Measurements from ENCODE around the gene ABCC6. TPM values are rescaled to one million over a fixed set of nuclear protein-coding genes. Genes with fewer than 3 reads are reported as not detected.

ABCC6 gene
- total RNA-seq, 2 experiments from 2014 or later = not detected

GRCh38 chr16:16116841-16117240 is 106.5 kb downstream of the ABCC6 start:
- Histone ChIP-seq H3K4me3 (ENCODE audit: low read depth, low read length, poor library complexity, severe bottlenecking) (no peak overlapping the region), H4K20me1 (ENCODE audit: insufficient read depth, low read length) (no peaks in the 10 kb centered on the region), H3K9me2 (ENCODE audit: insufficient read depth, low read length) (no peaks in the 10 kb centered on the region), H3K4me2 (ENCODE audit: low read length) (no peak overlapping the region), H3K79me2 (ENCODE audit: insufficient read depth, low read depth, low read length) (no peaks in the 10 kb centered on the region), H3K36me3 (ENCODE audit: insufficient read depth, low read length) (peaks cover 100% of the 10 kb centered on the region), H3K4me1 (ENCODE audit: insufficient read depth, low read length, poor library complexity, severe bottlenecking) (peaks cover 6% of the 10 kb centered on the region), H3K27ac (ENCODE audit: low read depth, low read length, poor library complexity, severe bottlenecking) (no peak overlapping the region), H3K9me3 (ENCODE audit: low read length) (peaks cover 26% of the 10 kb centered on the region), H2AFZ (ENCODE audit: low read length) (no peak overlapping the region)
- intact Hi-C loops (cut with micrococcal nuclease; ENCODE audit: unreplicated experiment) = no loop called here
- no peak for TF ChIP-seq CTCF (conservative IDR thresholded peaks at IDR 0.05; ENCODE audit: low read length)
- TF ChIP-seq EZH2phosphoT487 (IDR thresholded peaks at IDR 0.05; ENCODE audit: borderline replicate concordance, low read depth, low read length) = no peak
- no peak for DNase-seq (ENCODE audit: low spot score)
- CTCF ChIA-PET (ENCODE audit: unreplicated experiment) = no interaction called here
- POLR2A ChIA-PET = no interaction called here
- no TSS peak for BruUV-seq (replicated peaks)

- H3K4me3 ChIP-seq (ENCODE audit: low read depth, low read length, poor library complexity, severe bottlenecking) = no peak overlapping the region
- peaks cover 100% of the 10 kb centered on the region for H3K36me3 ChIP-seq (ENCODE audit: insufficient read depth, low read length)
- intact Hi-C loops (cut with micrococcal nuclease; ENCODE audit: unreplicated experiment) = no loop called here
- ChIA-PET CTCF (ENCODE audit: unreplicated experiment) (no interaction called here), POLR2A (interaction anchor here (0.5 kb wide), 1 partner anchor 342 kb away, joined by 3 read pairs; no protein-coding TSS in a partner anchor)
- H3K4me1 ChIP-seq (ENCODE audit: insufficient read depth, low read length, poor library complexity, severe bottlenecking) = peaks cover 9% of the 10 kb centered on the region
- no peaks in the 10 kb centered on the region for H3K9me2 ChIP-seq (ENCODE audit: insufficient read depth, low read length)
- H3K27ac ChIP-seq (ENCODE audit: low read depth, low read length, poor library complexity, severe bottlenecking) = no peak overlapping the region
- no TSS peak for BruUV-seq (replicated peaks)
- H3K9me3 ChIP-seq (ENCODE audit: low read length) = peaks cover 17% of the 10 kb centered on the region
- TF ChIP-seq EZH2phosphoT487 (IDR thresholded peaks at IDR 0.05; ENCODE audit: borderline replicate concordance, low read depth, low read length) = no peak
- no peak for TF ChIP-seq CTCF (conservative IDR thresholded peaks at IDR 0.05; ENCODE audit: low read length)
- H4K20me1 ChIP-seq (ENCODE audit: insufficient read depth, low read length) = no peaks in the 10 kb centered on the region
- DNase-seq (ENCODE audit: low spot score) = no peak
- H2AFZ ChIP-seq (ENCODE audit: low read length) = no peak overlapping the region
- peaks cover under 1% of the 10 kb centered on the region; the same call in 1 of the 2 replicates for H3K79me2 ChIP-seq (ENCODE audit: insufficient read depth, low read depth, low read length)
- H3K4me2 ChIP-seq (ENCODE audit: low read length) = no peak overlapping the region
Measured at GRCh38 chr16:16113076-16113475, 110.2 kb downstream of the ABCC6 start.

- peaks cover 11% of the 10 kb centered on the region for H3K9me3 ChIP-seq (ENCODE audit: low read length)
- no peak overlapping the region for H3K4me2 ChIP-seq (ENCODE audit: low read length)
- peaks cover 14% of the 10 kb centered on the region for H3K4me1 ChIP-seq (ENCODE audit: insufficient read depth, low read length, poor library complexity, severe bottlenecking)
- ChIA-PET POLR2A (interaction anchor here (0.5 kb wide), 1 partner anchor 342 kb away, joined by 3 read pairs; no protein-coding TSS in a partner anchor), CTCF (ENCODE audit: unreplicated experiment) (no interaction called here)
- no peaks in the 10 kb centered on the region for H4K20me1 ChIP-seq (ENCODE audit: insufficient read depth, low read length)
- BruUV-seq (replicated peaks) = no TSS peak
- TF ChIP-seq CTCF (conservative IDR thresholded peaks at IDR 0.05; ENCODE audit: low read length) (no peak), EZH2phosphoT487 (IDR thresholded peaks at IDR 0.05; ENCODE audit: borderline replicate concordance, low read depth, low read length) (no peak)
- no peak overlapping the region for H3K27ac ChIP-seq (ENCODE audit: low read depth, low read length, poor library complexity, severe bottlenecking)
- peaks cover 6% of the 10 kb centered on the region; the same call in 1 of the 2 replicates for H3K79me2 ChIP-seq (ENCODE audit: insufficient read depth, low read depth, low read length)
- no peak overlapping the region for H2AFZ ChIP-seq (ENCODE audit: low read length)
- no peaks in the 10 kb centered on the region for H3K9me2 ChIP-seq (ENCODE audit: insufficient read depth, low read length)
- intact Hi-C loops (cut with micrococcal nuclease; ENCODE audit: unreplicated experiment) = no loop called here
- DNase-seq (ENCODE audit: low spot score) = no peak
- peaks cover 100% of the 10 kb centered on the region for H3K36me3 ChIP-seq (ENCODE audit: insufficient read depth, low read length)
- no peak overlapping the region for H3K4me3 ChIP-seq (ENCODE audit: low read depth, low read length, poor library complexity, severe bottlenecking)
Measured at GRCh38 chr16:16112450-16113053, 110.7 kb downstream of the ABCC6 start.
